H1 (cell line): Measurements from ENCODE around the gene MORN5. TPM values are rescaled to one million over a fixed set of nuclear protein-coding genes. Genes with fewer than 3 reads are reported as not detected.

ENCODE experiments used
- CBX5 ChIP-seq: fragments of 300-800, 300-1000 bp; sonication (generic); IDR thresholded peaks from 2 replicates; pipeline ENCODE4 v1.7.1; 2016; ENCODE audit warnings: antibody characterized with exemption, low read length, low read depth
- EP300 ChIP-seq, 2 experiments: IDR thresholded peaks; 1 replicate in 1 of 2; 2 replicates in 1 of 2; pipeline ENCODE4 v1.6.1; 2011 to 2012; ENCODE audit warnings: low read depth in 2 of 2, low read length in 2 of 2, mild to moderate bottlenecking in 2 of 2, borderline replicate concordance in 1 of 2, inconsistent platforms in 1 of 2, moderate library complexity in 1 of 2
- EZH2 ChIP-seq: fragments of 200-600 bp; sonication (generic); IDR thresholded peaks from 2 replicates; pipeline ENCODE4 v1.7.1; 2012; ENCODE audit warnings: low read depth, mild to moderate bottlenecking, moderate library complexity, low read length, inconsistent platforms; ENCODE audit not compliant: severe bottlenecking
- HDAC2 ChIP-seq, 2 experiments: fragments of 300-600 bp in 1 of 2; sonication (generic) in 1 of 2; IDR thresholded peaks; 2 replicates each; pipeline ENCODE4 v1.6.1; 2011 to 2012; ENCODE audit warnings: low read depth in 2 of 2, low read length in 2 of 2, mild to moderate bottlenecking in 2 of 2, moderate library complexity in 2 of 2, borderline replicate concordance in 1 of 2, inconsistent platforms in 1 of 2
- HDAC6 ChIP-seq: IDR thresholded peaks from one replicate; pipeline ENCODE4 v1.7.1; 2012; ENCODE audit warnings: low read depth, mild to moderate bottlenecking, inconsistent platforms, low read length, moderate library complexity
- KDM4A ChIP-seq: IDR thresholded peaks from one replicate; pipeline ENCODE4 v1.7.1; 2012; ENCODE audit warnings: low read depth, mild to moderate bottlenecking, moderate library complexity, low read length, inconsistent platforms; ENCODE audit not compliant: severe bottlenecking
- NRF1 ChIP-seq: IDR thresholded peaks from 2 replicates; pipeline ENCODE4 v1.6.1; 2011; ENCODE audit warnings: mild to moderate bottlenecking, low read depth, low read length, improper control_type of control experiment
- RBBP5 ChIP-seq: IDR thresholded peaks from 2 replicates; pipeline ENCODE4 v1.7.1; 2012; ENCODE audit warnings: low read depth, mild to moderate bottlenecking, inconsistent platforms, low read length, moderate library complexity, borderline replicate concordance
- RFX5 ChIP-seq: IDR thresholded peaks from 2 replicates; pipeline ENCODE4 v1.6.1; 2011; ENCODE audit warnings: low read depth, low read length, improper control_type of control experiment, borderline replicate concordance
- SIN3A ChIP-seq, 2 experiments: IDR thresholded peaks in 1 of 2; conservative IDR thresholded peaks in 1 of 2; 2 replicates each; pipeline ENCODE4 v1.6.1; 2011 to 2012; ENCODE audit warnings: low read length in 2 of 2, improper control_type of control experiment in 1 of 2, low read depth in 1 of 2, mild to moderate bottlenecking in 1 of 2
- SP1 ChIP-seq: IDR thresholded peaks from 2 replicates; pipeline ENCODE4 v1.6.1; 2011; ENCODE audit warnings: low read depth, low read length
- SRF ChIP-seq: IDR thresholded peaks from 2 replicates; pipeline ENCODE4 v1.6.1; 2011; ENCODE audit warnings: mild to moderate bottlenecking, low read depth, low read length, moderate library complexity
- SUZ12 ChIP-seq: fragments of 200-600 bp; sonication (generic); IDR thresholded peaks from 2 replicates; pipeline ENCODE4 v1.6.1; 2012; ENCODE audit warnings: mild to moderate bottlenecking, inconsistent platforms, low read length, moderate library complexity, mixed read lengths
- TAF7 ChIP-seq: optimal IDR thresholded peaks from 2 replicates; pipeline ENCODE3; 2011; ENCODE audit warnings: low read depth, mild to moderate bottlenecking, inconsistent platforms, low read length, moderate library complexity, borderline replicate concordance
- TCF12 ChIP-seq: IDR thresholded peaks from 2 replicates; pipeline ENCODE4 v1.6.1; 2011; ENCODE audit warnings: low read depth, mild to moderate bottlenecking, low read length
- TEAD4 ChIP-seq: IDR thresholded peaks from 2 replicates; pipeline ENCODE4 v1.6.1; 2012; ENCODE audit warnings: low read depth, low read length, inconsistent platforms, mixed read lengths
- YY1 ChIP-seq: IDR thresholded peaks from 2 replicates; pipeline ENCODE4 v1.6.1; 2011; ENCODE audit warnings: low read depth, mild to moderate bottlenecking, low read length
- ZNF274 ChIP-seq: IDR thresholded peaks from 2 replicates; pipeline ENCODE4 v1.7.0; 2012; ENCODE audit warnings: low read length, borderline replicate concordance; ENCODE audit errors: extremely low read depth
- polyA plus RNA-seq, 7 experiments: library from polyadenylated mRNA; depleted of rRNA in 3 of 7; stranded (reverse) in 5 of 7; unstranded in 2 of 7; fragments of >200 nt in 5 of 7; fragments of 200-250 nt in 2 of 7; gene quantifications; 1 replicate in 5 of 7; 2 replicates in 1 of 7; 4 replicates in 1 of 7; pipeline versions ENCODE4 v1.2.1 to v1.2.3, GENCODE V29; 2011 to 2013; ENCODE audit warnings: missing spikeins in 2 of 7, mixed read lengths in 2 of 7
- total RNA-seq: library from RNA; stranded (reverse); fragmentation: NEBNext Ultra II Directional; extraction: Animal tissue kit (Norgen Biotek cat#: 25700); gene quantifications from 2 replicates; pipeline ENCODE4 v1.2.1, GENCODE V29; 2021
- TF ChIP-seq, protein P1 (sequence below): IDR thresholded peaks from 2 replicates; pipeline ENCODE4 v1.6.1; 2011; ENCODE audit warnings: low read length, improper control_type of control experiment
- TF ChIP-seq, protein P2 (sequence below): IDR thresholded peaks from 2 replicates; pipeline ENCODE4 v1.6.1; 2012; ENCODE audit warnings: low read length, inconsistent platforms
- TF ChIP-seq, protein P3 (sequence below): IDR thresholded peaks from 2 replicates; pipeline ENCODE4 v1.6.1; 2012; ENCODE audit warnings: inconsistent platforms

Gene MORN5
- total and polyA plus RNA-seq, 2 of the 8 experiments (the other 6 are each of a cell fraction or from before 2014, with no cell fraction given) = not detected

DNA sequence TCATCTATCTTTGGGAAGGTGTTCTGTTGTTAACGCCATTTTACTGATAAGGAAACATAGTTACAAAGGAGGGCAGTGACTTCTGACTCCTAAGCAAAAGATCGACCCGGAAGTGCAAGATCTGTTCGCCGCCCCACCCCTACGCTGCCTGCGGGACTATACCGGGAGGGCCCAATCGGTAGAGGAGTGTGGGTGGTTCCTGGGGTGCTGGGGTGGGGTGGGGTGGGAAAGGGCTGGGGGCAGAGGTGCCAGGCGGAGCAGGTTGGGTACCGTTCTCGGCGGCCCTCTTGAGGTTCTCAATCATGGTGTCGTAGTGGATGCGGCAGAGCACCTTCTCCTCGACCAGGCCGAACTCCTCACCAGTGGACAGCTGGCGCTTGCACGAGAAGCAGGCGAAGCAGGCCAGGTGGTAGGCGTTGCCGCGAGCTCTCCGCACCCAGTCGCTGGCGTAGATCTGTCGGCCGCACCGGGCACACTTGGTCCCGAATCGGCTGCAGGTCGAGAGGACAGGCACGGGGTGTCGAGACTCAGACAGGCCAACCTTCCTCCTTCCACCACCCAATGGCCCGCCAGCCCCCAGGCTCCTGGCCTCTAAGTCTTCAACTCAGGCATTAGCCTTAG is 57.2 kb downstream of the MORN5 start (continued):
- TF ChIP-seq EP300 (IDR thresholded peaks at IDR 0.05; ENCODE audit: borderline replicate concordance in 1 of 2, low read depth in 2 of 2, low read length in 2 of 2) (no peak), CBX5 (no peak), SP1 (no peak), SIN3A (conservative IDR thresholded peaks at IDR 0.05 in 1 of 2, IDR thresholded peaks at IDR 0.05 in 1 of 2; ENCODE audit: low read depth in 1 of 2, low read length in 2 of 2) (no peak), RBBP5 (no peak), ZNF274 (no peak), NRF1 (no peak), YY1 (no peak), SUZ12 (peak; percentile 64), SRF (no peak), KDM4A (peak; percentile 53), EZH2 (peak; percentile 71), RFX5 (no peak), TEAD4 (no peak), TAF7 (no peak), HDAC2 (IDR thresholded peaks at IDR 0.05; ENCODE audit: borderline replicate concordance in 1 of 2, low read depth in 2 of 2, low read length in 2 of 2) (no peak), HDAC6 (no peak), TCF12 (no peak)
- TF ChIP-seq, protein P1, sequence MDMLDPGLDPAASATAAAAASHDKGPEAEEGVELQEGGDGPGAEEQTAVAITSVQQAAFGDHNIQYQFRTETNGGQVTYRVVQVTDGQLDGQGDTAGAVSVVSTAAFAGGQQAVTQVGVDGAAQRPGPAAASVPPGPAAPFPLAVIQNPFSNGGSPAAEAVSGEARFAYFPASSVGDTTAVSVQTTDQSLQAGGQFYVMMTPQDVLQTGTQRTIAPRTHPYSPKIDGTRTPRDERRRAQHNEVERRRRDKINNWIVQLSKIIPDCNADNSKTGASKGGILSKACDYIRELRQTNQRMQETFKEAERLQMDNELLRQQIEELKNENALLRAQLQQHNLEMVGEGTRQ = no peak
- TF ChIP-seq, protein P2, sequence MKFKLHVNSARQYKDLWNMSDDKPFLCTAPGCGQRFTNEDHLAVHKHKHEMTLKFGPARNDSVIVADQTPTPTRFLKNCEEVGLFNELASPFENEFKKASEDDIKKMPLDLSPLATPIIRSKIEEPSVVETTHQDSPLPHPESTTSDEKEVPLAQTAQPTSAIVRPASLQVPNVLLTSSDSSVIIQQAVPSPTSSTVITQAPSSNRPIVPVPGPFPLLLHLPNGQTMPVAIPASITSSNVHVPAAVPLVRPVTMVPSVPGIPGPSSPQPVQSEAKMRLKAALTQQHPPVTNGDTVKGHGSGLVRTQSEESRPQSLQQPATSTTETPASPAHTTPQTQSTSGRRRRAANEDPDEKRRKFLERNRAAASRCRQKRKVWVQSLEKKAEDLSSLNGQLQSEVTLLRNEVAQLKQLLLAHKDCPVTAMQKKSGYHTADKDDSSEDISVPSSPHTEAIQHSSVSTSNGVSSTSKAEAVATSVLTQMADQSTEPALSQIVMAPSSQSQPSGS = no peak
- TF ChIP-seq, protein P3, sequence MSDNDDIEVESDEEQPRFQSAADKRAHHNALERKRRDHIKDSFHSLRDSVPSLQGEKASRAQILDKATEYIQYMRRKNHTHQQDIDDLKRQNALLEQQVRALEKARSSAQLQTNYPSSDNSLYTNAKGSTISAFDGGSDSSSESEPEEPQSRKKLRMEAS = peak; percentile 54
